Nephron progenitor cell (in vitro differentiated cells): Measurements from ENCODE around the gene KIR2DL4.
"Not testable (repeated sequence)": the region's sequence is repeated elsewhere in the genome, so short reads cannot be mapped to it uniquely, and the experiment has no call there.

Source experiments
- DNase-seq: peaks from one replicate; pipeline ENCODE4 v3.0.0; 2021
- H3K27ac Mint-ChIP-seq: 2 replicates; pipeline ENCODE4 v1.8.0; 2021; ENCODE audit warnings: mild to moderate bottlenecking, moderate library complexity, mixed read lengths
- H3K27me3 Mint-ChIP-seq: 2 replicates; pipeline ENCODE4 v1.8.0; 2021; ENCODE audit warnings: mild to moderate bottlenecking, low read depth, mixed read lengths; ENCODE audit not compliant: poor library complexity
- H3K36me3 Mint-ChIP-seq: 2 replicates; pipeline ENCODE4 v1.8.0; 2021; ENCODE audit warnings: low read depth, mixed read lengths
- H3K4me1 Mint-ChIP-seq: 2 replicates; pipeline ENCODE4 v1.8.0; 2021; ENCODE audit warnings: mixed read lengths
- H3K4me3 Mint-ChIP-seq: 2 replicates; pipeline ENCODE4 v1.8.0; 2021; ENCODE audit warnings: mild to moderate bottlenecking, moderate library complexity, mixed read lengths
- H3K9me3 Mint-ChIP-seq: 2 replicates; pipeline ENCODE4 v1.8.0; 2021; ENCODE audit warnings: mild to moderate bottlenecking, moderate library complexity, mixed read lengths
- TF ChIP-seq, protein P1 (sequence below): fragments of 200-600 bp; sonication (generic); IDR thresholded peaks from 2 replicates; pipeline ENCODE4 v1.5.0; 2021; ENCODE audit warnings: antibody characterized with exemption

Gene KIR2DL4

DNA sequence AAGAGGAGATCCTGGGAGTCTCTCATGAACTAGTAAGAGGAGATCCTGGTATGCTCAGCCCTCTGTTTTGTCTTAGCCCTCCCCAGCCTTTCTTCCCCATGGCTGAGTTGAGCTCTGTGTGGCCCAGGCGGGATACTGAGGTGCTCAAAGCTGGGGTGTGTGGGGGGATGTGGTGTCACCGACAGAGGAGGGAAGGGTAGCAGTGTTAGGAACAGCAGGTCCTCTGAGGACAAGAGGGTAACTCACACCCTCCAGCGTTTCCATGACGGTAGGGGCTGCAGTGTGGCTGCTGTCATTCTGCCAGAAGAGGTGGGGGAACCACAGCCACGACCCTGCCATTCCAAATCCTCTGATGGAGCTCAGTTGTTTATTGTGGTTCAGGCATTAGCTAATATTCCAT is 691 bp downstream of the KIR2DL4 start:
- H3K27me3 Mint-ChIP-seq, result no peaks in the 10 kb centered on the region
- H3K4me3 Mint-ChIP-seq, result no peak overlapping the region
- H3K27ac Mint-ChIP-seq, result no peak overlapping the region
- TF ChIP-seq, protein P1, sequence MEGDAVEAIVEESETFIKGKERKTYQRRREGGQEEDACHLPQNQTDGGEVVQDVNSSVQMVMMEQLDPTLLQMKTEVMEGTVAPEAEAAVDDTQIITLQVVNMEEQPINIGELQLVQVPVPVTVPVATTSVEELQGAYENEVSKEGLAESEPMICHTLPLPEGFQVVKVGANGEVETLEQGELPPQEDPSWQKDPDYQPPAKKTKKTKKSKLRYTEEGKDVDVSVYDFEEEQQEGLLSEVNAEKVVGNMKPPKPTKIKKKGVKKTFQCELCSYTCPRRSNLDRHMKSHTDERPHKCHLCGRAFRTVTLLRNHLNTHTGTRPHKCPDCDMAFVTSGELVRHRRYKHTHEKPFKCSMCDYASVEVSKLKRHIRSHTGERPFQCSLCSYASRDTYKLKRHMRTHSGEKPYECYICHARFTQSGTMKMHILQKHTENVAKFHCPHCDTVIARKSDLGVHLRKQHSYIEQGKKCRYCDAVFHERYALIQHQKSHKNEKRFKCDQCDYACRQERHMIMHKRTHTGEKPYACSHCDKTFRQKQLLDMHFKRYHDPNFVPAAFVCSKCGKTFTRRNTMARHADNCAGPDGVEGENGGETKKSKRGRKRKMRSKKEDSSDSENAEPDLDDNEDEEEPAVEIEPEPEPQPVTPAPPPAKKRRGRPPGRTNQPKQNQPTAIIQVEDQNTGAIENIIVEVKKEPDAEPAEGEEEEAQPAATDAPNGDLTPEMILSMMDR, result no peak
- H3K4me1 Mint-ChIP-seq, result no peaks in the 10 kb centered on the region
- H3K36me3 Mint-ChIP-seq, result no peaks in the 10 kb centered on the region
- peaks cover 91% of the 10 kb centered on the region for H3K9me3 Mint-ChIP-seq
- DNase-seq, result no peak

DNA sequence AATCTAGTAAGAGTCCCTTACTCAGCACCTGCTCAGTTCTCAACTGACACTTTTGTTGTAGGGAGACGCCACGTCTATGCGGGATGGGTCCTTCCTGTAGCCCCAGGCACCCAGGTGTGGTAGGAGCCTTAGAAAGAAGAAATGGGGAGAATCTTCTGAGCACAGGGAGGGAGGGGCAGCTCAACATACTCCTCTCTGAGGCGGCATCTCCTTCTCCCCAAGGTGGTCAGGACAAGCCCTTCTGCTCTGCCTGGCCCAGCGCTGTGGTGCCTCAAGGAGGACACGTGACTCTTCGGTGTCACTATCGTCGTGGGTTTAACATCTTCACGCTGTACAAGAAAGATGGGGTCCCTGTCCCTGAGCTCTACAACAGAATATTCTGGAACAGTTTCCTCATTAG is 1.2 kb downstream of the KIR2DL4 start:
- Mint-ChIP-seq H3K27ac (no peak overlapping the region), H3K9me3 (peaks cover 91% of the 10 kb centered on the region), H3K4me1 (no peaks in the 10 kb centered on the region), H3K27me3 (no peaks in the 10 kb centered on the region), H3K36me3 (no peaks in the 10 kb centered on the region), H3K4me3 (no peak overlapping the region)
- TF ChIP-seq, protein P1, result no peak
- DNase-seq, result no peak

DNA sequence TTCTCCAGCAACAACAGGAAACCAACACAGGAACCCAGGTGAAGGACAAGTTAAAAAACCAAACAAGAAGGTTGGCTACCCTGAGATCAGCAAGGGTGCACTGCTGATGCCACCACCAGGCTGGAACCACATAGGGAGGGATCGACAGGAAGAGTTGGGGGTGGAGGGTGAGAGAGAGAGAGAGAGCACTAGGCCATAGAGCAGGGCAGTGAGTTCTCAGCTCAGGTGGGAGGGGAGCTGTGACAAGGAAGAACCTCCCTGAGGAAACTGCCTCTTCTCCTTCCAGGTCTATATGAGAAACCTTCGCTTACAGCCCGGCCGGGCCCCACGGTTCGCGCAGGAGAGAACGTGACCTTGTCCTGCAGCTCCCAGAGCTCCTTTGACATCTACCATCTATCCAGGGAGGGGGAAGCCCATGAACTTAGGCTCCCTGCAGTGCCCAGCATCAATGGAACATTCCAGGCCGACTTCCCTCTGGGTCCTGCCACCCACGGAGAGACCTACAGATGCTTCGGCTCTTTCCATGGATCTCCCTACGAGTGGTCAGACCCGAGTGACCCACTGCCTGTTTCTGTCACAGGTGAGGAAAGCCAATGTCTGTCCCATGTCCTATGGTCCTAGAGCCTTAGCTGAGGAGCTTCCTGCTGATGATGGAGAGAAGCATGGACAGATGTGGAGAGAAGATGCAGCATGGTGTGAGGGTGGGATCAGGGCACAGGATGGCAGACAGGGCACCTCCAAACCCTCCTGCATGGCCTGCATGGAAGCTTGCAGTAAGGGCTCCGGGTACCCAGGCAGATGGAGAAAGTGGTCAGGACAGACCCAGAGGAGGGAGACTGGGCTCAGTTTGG is 2.5 kb downstream of the KIR2DL4 start:
- no peaks in the 10 kb centered on the region for H3K36me3 Mint-ChIP-seq
- no peak overlapping the region for H3K27ac Mint-ChIP-seq
- peaks cover 92% of the 10 kb centered on the region for H3K9me3 Mint-ChIP-seq
- no peaks in the 10 kb centered on the region for H3K27me3 Mint-ChIP-seq
- TF ChIP-seq, protein P1, result no peak
- no peak overlapping the region for H3K4me3 Mint-ChIP-seq
- DNase-seq, result no peak
- H3K4me1 Mint-ChIP-seq, result no peaks in the 10 kb centered on the region

DNA sequence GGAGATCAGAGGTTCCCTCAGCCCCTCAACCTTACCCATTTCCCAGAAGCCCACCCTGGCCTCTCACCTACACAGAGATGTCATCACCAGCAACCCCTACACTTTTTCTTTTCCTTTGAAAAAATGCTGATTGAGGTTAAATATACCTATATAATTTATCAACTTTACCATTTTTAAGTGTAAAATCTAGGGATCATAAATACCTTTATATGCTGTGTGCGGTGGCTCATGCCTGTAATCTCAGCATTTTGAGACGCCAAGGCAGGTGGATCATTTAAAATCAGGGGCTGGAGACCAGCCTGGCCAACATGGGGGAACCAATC is 3.1 kb downstream of the KIR2DL4 start:
- H3K27ac Mint-ChIP-seq, result no peak overlapping the region
- TF ChIP-seq, protein P1, result no peak
- no peak overlapping the region for H3K4me3 Mint-ChIP-seq
- H3K4me1 Mint-ChIP-seq, result no peaks in the 10 kb centered on the region
- peaks cover 92% of the 10 kb centered on the region for H3K9me3 Mint-ChIP-seq
- DNase-seq, result no peak
- no peaks in the 10 kb centered on the region for H3K36me3 Mint-ChIP-seq
- no peaks in the 10 kb centered on the region for H3K27me3 Mint-ChIP-seq

DNA sequence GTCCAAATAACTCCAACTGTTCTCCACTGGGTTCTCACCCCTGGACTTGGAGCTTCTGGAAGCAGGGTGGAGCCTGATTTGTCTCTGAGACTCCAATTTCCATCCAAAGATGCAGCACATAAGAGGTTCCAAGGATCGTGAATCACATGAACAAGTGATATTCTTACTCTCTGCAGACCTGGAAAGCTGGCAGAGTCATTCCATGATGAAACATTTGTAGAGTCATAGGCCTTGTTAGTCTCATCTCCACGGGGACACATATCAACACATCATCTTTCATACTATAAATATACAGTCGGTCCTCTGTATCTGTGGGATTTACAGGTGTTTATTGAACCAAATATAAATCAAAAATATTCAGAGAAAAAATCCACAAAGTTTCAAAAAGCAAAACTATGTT is 11.2 kb downstream of the KIR2DL4 start:
- H3K4me3 Mint-ChIP-seq, H3K27me3 Mint-ChIP-seq, DNase-seq, H3K4me1 Mint-ChIP-seq, H3K27ac Mint-ChIP-seq, H3K36me3 Mint-ChIP-seq: not testable (repeated sequence)
- H3K9me3 Mint-ChIP-seq, result peaks cover 97% of the 10 kb centered on the region

DNA sequence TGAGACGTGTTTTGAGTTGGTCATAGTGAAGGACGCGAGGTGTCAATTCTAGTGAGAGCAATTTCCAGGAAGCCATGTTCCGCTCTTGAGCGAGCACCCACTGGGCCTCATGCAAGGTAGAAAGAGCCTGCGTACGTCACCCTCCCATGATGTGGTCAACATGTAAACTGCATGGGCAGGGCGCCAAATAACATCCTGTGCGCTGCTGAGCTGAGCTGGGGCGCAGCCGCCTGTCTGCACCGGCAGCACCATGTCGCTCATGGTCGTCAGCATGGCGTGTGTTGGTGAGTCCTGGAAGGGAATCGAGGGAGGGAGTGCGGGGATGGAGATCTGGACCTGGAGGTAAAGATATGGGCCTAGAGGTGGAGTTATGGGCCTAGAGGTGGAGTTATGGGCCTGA is 12.8 kb downstream of the KIR2DL4 start, which contains the start of gene KIR3DL1:
TSS of gene KIR3DL1 (plus strand) at position 218 of the 400 bp plus-strand sequence.
- DNase-seq, H3K27ac Mint-ChIP-seq, H3K36me3 Mint-ChIP-seq, H3K4me3 Mint-ChIP-seq, H3K4me1 Mint-ChIP-seq, H3K27me3 Mint-ChIP-seq: not testable (repeated sequence)
- H3K9me3 Mint-ChIP-seq, result peaks cover 97% of the 10 kb centered on the region
